Neutrophil (primary cell): ENCODE measurements around the gene NOC2L.

Source experiments
- H3K27ac ChIP-seq: fragments of 200-600 bp; sonication (generic); 2 replicates; pipeline ENCODE4 v1.5.1; 2016; ENCODE audit warnings: mild to moderate bottlenecking, moderate library complexity
- H3K27me3 ChIP-seq: fragments of 200-600 bp; sonication (generic); 2 replicates; pipeline ENCODE4 v1.6.0; 2016; ENCODE audit warnings: mild to moderate bottlenecking
- H3K36me3 ChIP-seq: fragments of 200-600 bp; sonication (generic); 2 replicates; pipeline ENCODE4 v1.5.1; 2017
- H3K4me1 ChIP-seq, 2 experiments: fragments of 200-600 bp in 1 of 2; sonication (generic) in 1 of 2; 1 replicate in 1 of 2; 2 replicates in 1 of 2; pipeline versions ENCODE4 v1.5.1 to v1.6.1; 2013 to 2016; ENCODE audit warnings: low read depth in 1 of 2, low read length in 1 of 2, mild to moderate bottlenecking in 1 of 2, moderate library complexity in 1 of 2; ENCODE audit not compliant: control insufficient read depth in 1 of 2, insufficient read depth in 1 of 2
- H3K4me3 ChIP-seq, 2 experiments: fragments of 200-600 bp in 1 of 2; sonication (generic) in 1 of 2; 1 replicate in 1 of 2; 2 replicates in 1 of 2; pipeline ENCODE4 v1.5.1; 2013 to 2016; ENCODE audit warnings: low read depth in 1 of 2, low read length in 1 of 2, mild to moderate bottlenecking in 1 of 2, moderate library complexity in 1 of 2
- H3K9me3 ChIP-seq: fragments of 200-600 bp; sonication (generic); 2 replicates; pipeline ENCODE4 v1.5.1; 2016
- TF ChIP-seq, protein P1 (sequence below): fragments of 200-600 bp; sonication (generic); IDR thresholded peaks from 2 replicates; pipeline ENCODE4 v1.5.1; 2016; ENCODE audit warnings: antibody characterized with exemption

The NOC2L gene

DNA sequence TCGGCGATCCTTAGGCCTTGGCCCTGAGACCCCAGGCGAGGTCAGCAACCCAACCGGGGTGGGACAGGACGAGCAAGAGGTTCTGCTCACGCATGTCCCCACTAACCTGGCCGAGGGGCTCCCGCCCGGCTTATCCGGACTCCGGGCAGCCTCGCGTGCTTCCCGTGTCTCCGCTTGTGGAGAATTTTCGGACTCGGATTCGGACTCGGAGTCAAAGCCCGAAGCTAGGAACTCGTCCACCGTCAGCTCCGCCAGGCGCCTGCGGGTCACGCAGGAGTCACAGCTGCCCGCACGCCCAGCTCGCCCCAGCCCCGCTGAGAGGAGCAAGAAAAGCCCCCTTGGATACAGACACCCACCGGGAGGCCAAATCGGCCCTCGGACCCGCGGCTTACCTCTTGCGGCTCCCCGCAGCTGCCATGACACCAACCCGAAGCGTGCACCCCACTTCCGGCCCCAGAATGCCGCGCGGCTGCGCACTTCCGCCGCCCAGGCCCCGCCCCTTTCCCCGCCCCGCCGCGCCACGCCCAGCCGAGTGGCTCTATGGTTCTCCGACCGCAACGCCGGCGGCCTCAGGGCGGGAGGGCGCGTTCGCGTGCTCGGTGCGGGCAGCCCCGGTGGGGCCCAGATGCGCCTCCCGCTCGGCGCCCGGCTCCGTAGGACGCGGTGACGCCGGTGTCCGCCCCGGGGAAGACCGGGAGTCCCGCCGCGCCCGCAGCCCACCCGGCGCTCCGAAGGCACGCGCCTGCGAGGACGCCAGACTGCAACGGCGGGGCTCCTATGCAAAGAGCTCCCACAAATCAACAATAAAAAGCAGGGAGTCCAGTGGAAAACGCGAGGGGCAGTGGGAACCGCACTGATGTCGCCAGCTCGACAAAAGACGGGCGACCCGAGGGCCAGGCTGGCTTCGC is at the start of gene NOC2L:
TSS of gene NOC2L (minus strand) at position 434 of the 908 bp plus-strand sequence. CDS start at position 418, 16 bp downstream.
- H3K9me3 ChIP-seq: no peaks in the 10 kb centered on the region
- TF ChIP-seq, protein P1, sequence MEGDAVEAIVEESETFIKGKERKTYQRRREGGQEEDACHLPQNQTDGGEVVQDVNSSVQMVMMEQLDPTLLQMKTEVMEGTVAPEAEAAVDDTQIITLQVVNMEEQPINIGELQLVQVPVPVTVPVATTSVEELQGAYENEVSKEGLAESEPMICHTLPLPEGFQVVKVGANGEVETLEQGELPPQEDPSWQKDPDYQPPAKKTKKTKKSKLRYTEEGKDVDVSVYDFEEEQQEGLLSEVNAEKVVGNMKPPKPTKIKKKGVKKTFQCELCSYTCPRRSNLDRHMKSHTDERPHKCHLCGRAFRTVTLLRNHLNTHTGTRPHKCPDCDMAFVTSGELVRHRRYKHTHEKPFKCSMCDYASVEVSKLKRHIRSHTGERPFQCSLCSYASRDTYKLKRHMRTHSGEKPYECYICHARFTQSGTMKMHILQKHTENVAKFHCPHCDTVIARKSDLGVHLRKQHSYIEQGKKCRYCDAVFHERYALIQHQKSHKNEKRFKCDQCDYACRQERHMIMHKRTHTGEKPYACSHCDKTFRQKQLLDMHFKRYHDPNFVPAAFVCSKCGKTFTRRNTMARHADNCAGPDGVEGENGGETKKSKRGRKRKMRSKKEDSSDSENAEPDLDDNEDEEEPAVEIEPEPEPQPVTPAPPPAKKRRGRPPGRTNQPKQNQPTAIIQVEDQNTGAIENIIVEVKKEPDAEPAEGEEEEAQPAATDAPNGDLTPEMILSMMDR: peak; percentile 35
- H3K4me3 ChIP-seq: peak within 1 kb of the TSS; percentile 92 to 100
- peaks cover 36% of the 10 kb centered on the region in 2 experiments for H3K4me1 ChIP-seq
- H3K27ac ChIP-seq: peak within 1 kb of the TSS; percentile 39
- H3K36me3 ChIP-seq: peaks cover 4% of the 10 kb centered on the region
- H3K27me3 ChIP-seq: peaks cover 37% of the 10 kb centered on the region

DNA sequence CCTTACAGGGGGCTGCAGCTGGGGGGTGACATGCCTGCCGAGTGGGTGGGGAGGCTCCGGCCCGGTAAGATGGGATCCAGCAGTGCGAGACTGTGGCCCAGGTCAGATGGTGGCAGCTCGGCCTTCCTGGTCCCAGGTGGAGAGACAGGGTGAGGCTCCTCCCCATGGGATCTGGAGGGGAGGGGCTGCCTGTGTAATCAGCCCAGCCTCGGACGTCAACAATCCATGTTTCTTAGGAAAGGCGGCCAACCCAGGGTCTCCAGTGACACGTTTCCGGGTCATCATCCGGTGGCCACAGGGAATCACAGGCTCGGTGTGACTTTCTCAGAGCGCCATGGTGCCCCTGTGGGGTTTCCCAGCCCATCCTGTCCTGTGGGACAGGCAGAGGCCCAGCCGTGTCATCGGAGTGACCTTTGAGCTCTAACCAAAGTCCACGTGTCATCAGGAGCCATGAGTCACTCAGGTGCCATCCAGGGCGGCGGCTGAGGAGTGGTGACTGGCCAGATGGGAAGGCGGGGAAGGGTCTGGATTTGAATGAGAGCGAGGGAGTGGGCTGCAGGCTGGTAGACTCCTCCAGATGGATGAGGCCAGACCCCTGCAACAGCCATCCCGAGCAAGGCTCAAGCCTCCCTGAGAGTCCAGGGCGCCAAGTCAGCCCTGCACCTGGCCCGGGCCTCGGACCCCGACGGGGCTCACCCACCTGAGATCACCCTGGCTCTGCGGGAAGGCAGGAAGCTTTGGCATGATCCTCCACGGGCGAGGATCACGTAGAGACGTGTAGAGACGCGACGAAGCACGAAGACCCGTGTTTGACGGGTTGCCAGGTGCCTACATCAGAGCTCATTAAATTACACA is 47.5 kb upstream of the NOC2L start:
- Histone ChIP-seq H3K9me3 (no peaks in the 10 kb centered on the region), H3K4me1 (peaks cover under 1 to 4% of the 10 kb centered on the region in 2 experiments), H3K36me3 (no peaks in the 10 kb centered on the region), H3K27me3 (peaks cover 93% of the 10 kb centered on the region), H3K27ac (no peak overlapping the region), H3K4me3 (no peak overlapping the region)
- TF ChIP-seq, protein P1: no peak

DNA sequence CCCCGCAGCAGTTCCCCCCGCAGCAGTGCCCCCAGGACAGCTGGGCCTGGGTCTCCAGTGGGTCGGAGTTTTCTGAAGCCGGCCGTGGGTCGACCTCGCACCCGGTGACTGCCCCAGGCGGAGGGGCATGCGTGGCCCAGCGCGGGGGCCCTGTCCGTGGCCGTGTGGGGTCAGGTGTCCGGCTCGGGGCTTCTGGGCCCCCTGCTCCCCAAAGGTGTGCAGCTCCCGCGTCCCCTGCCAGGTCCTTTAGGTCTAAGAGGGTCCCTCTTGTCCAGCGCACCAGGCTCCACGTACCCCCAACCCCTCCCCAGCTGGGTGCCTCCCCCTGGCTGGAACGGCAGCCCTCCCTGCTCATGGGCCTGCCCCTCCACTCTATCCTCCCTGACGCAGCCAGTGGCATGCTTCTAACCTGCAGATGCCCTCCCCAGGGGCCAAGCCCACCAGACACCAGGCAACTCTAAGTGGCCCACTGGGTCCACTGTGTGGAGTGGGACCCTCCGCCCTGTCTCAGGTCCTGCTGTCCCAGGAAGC is 46.8 kb upstream of the NOC2L start:
- Histone ChIP-seq H3K4me1 (peaks cover 8 to 11% of the 10 kb centered on the region in 2 experiments), H3K27ac (no peak overlapping the region), H3K36me3 (no peaks in the 10 kb centered on the region), H3K9me3 (no peaks in the 10 kb centered on the region), H3K27me3 (peaks cover 93% of the 10 kb centered on the region), H3K4me3 (no peak overlapping the region)
- TF ChIP-seq, protein P1: no peak

DNA sequence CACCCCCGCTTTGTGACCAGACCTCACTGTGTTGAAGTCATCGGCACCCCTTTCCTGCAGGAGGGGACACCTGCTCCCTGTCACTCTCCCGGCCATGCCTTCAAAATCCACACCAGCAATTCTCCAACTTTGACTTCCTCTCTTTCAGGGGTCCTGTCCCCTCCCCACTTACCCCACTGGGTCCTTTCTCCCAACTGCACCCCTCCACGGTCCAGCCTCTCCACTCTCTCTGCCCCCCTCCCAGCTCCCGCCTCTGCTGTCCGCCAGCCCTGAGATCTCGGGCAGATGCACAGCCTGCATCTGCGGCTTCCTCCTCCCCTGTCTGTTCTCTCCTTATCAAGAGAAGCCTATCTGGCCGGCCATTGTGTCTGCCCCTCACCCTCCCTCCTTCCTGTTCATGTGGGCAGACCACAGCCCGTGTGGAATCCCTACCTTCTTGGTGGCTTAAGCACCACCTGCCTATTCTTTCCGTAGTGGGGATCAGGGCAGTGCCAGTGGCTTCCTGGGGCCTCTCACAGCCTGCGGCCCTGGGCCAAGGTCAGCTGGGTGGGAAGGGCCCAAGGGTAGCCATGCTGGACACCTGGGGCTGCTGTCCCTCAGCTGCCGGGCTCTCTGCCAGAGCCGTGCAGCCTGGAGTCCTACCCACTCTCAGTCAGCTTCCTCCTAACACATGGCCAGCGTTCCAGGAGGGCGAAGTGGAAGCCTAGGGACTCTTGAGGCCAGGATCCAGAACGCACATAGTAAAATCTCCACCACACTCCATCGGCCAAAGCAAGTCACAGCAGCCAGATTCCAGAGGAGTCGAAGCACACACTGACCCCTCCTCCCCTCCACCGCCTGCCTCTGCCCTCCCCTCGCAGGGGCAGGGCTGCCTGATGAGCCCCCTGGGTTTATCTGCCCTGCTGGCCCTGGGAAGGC is 46.0 kb upstream of the NOC2L start:
- Histone ChIP-seq H3K27me3 (peaks cover 94% of the 10 kb centered on the region), H3K27ac (no peak overlapping the region), H3K4me3 (no peak overlapping the region), H3K36me3 (no peaks in the 10 kb centered on the region), H3K9me3 (no peaks in the 10 kb centered on the region), H3K4me1 (peaks cover 14 to 19% of the 10 kb centered on the region in 2 experiments)
- TF ChIP-seq, protein P1: no peak
